22Rv1 (cell line): ENCODE data around the gene FGFBP1.

Experiments used
- ZFX ChIP-seq: fragments of 450-650 bp; IDR thresholded peaks from 2 replicates; pipeline ENCODE4 v1.6.1; 2017; ENCODE audit warnings: antibody characterized with exemption, borderline replicate concordance
- TF ChIP-seq, protein P1 (sequence below): fragments of 450-650 bp; IDR thresholded peaks from 2 replicates; pipeline ENCODE4 v1.5.1; 2017; ENCODE audit warnings: mild to moderate bottlenecking

DNA sequence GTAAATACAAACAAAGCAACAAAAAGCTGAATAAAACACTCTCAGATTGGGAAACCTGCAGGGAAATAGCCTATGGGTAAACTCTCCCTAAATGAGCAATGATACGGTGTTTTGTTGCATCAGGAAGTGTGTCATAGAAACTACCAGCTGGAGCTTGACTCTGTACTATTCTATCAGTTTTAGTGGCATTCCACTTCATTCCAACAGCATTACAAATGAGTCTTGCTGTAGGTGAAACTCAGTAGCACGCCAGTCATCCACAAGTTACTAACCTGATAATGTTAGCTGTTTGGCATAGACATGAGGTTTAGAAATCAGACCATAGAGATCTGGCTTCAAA, 24.9 kb downstream of the FGFBP1 start:
- TF ChIP-seq, protein P1, sequence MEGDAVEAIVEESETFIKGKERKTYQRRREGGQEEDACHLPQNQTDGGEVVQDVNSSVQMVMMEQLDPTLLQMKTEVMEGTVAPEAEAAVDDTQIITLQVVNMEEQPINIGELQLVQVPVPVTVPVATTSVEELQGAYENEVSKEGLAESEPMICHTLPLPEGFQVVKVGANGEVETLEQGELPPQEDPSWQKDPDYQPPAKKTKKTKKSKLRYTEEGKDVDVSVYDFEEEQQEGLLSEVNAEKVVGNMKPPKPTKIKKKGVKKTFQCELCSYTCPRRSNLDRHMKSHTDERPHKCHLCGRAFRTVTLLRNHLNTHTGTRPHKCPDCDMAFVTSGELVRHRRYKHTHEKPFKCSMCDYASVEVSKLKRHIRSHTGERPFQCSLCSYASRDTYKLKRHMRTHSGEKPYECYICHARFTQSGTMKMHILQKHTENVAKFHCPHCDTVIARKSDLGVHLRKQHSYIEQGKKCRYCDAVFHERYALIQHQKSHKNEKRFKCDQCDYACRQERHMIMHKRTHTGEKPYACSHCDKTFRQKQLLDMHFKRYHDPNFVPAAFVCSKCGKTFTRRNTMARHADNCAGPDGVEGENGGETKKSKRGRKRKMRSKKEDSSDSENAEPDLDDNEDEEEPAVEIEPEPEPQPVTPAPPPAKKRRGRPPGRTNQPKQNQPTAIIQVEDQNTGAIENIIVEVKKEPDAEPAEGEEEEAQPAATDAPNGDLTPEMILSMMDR = no peak
- TF ChIP-seq ZFX = no peak
